Aortic smooth muscle cell (primary cell): ENCODE data around the gene MAP1LC3B. TPM values are rescaled to one million over a fixed set of nuclear protein-coding genes. Genes with fewer than 3 reads are reported as not detected.

Source experiments
- total RNA-seq: library from RNA; depleted of rRNA; stranded (reverse); fragments of >200 nt; gene quantifications from 2 replicates; pipeline ENCODE4 v1.2.3, GENCODE V29; 2014

Gene MAP1LC3B
- 32.1 and 55.7 TPM in 2 replicates for total RNA-seq

DNA sequence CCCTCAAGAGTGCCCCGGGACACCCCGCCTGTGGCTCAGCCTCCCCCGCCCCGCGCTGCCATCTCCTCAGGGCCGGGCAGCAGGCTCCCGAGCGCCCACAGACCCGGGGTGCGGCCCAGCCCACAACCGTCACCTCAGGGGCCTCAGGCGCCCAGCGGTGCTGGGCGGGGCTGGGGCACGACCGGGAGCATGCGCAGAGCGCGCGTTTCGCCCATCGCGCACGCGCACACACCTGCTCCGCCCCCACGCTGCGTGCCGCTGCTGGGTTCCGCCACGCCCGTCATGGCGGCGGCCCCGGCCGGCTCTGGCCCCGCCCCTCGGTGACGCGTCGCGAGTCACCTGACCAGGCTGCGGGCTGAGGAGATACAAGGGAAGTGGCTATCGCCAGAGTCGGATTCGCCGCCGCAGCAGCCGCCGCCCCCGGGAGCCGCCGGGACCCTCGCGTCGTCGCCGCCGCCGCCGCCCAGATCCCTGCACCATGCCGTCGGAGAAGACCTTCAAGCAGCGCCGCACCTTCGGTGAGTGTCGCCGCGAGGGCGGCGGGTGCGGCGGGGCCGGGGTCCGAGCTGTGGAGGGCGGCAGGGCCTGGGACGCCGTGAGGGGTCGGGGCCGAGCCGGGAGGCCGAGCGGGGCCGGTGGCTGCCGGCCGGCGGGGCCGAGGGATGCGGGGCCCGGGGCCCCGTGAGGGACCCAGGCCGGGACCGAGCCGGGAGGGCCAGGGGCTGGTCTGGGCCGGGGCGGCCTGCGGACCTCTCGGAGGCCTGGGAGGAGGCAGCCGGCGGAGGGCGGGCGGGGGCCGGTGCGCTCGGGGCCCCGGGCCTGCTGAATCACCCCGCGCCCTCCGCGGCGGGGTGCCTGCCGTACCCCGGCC is at the start of gene MAP1LC3B:
Gene MAP1LC3B, plus strand, starts transcription at position 387 of the 871 bp plus-strand sequence. Its CDS starts 92 bp downstream, at position 479.

GRCh38 chr16:87383505-87384161 is 8.5 kb upstream of the MAP1LC3B start, which contains the start of gene FBXO31:
FBXO31 (minus strand) TSS chr16:87383776; CDS start chr16:87383744, 32 bp downstream.

Other genes starting within 250 kb of the MAP1LC3B start
- gene C16orf95, start 74.9 kb upstream of the MAP1LC3B start, total RNA-seq: 2.6 and 3.3 TPM in 2 replicates
- 26.5 and 30.5 TPM in 2 replicates for gene FBXO31, start 8.6 kb upstream of the MAP1LC3B start, total RNA-seq
- 11.5 and 18.3 TPM in 2 replicates for gene ZCCHC14, start 100.7 kb downstream of the MAP1LC3B start, total RNA-seq
- gene JPH3, start 210.2 kb downstream of the MAP1LC3B start, total RNA-seq: 0.06 TPM in 1 of 2 replicates, not detected in the other